Kidney (tissue), 14 donors: Measurements from ENCODE around the gene SERPINE1. TPM values are rescaled to one million over a fixed set of nuclear protein-coding genes. Genes with fewer than 3 reads are reported as not detected.

Source experiments
- DNase-seq, 5 donors: peaks; one replicate each; pipeline ENCODE4 v3.0.0-alpha.2; 2013 to 2020
- FAIRE-seq: peaks from 2 replicates; lab custom pipeline; 2012; peaks lifted over from hg19 to GRCh38; lab: Jason Lieb, UNC
- H3K27ac ChIP-seq, 2 donors: one replicate each; pipeline ENCODE4 v1.7.0; 2013; ENCODE audit warnings: low read depth in 2 of 2, low read length in 2 of 2, inconsistent platforms in 1 of 2
- H3K27me3 ChIP-seq: one replicate; pipeline ENCODE4 v1.7.1; 2013; ENCODE audit warnings: low read length, inconsistent platforms; ENCODE audit not compliant: control insufficient read depth, insufficient read depth
- H3K36me3 ChIP-seq, 3 donors: one replicate each; pipeline versions ENCODE4 v1.7.0 to v1.7.1; 2013; ENCODE audit warnings: low read length in 3 of 3, control low read depth in 1 of 3, inconsistent platforms in 1 of 3; ENCODE audit not compliant: insufficient read depth in 3 of 3, control insufficient read depth in 2 of 3
- H3K4me1 ChIP-seq, 3 donors: one replicate each; pipeline versions ENCODE4 v1.7.0 to v1.7.1; 2013; ENCODE audit warnings: low read length in 3 of 3, inconsistent platforms in 1 of 3, low read depth in 1 of 3; ENCODE audit not compliant: control insufficient read depth in 2 of 3, insufficient read depth in 2 of 3
- H3K4me3 ChIP-seq, 3 donors: one replicate each; pipeline versions ENCODE4 v1.7.0 to v1.8.1; 2013; ENCODE audit warnings: low read length in 3 of 3, control low read depth in 1 of 3, inconsistent platforms in 1 of 3
- H3K9ac ChIP-seq, 3 donors: one replicate each; pipeline versions ENCODE4 v1.7.0 to v1.7.1; 2013; ENCODE audit warnings: low read length in 3 of 3, control low read depth in 1 of 3, inconsistent platforms in 1 of 3
- H3K9me3 ChIP-seq, 3 donors: one replicate each; pipeline versions ENCODE4 v1.7.0 to v1.7.1; 2013; ENCODE audit warnings: low read length in 3 of 3, control low read depth in 1 of 3, inconsistent platforms in 1 of 3; ENCODE audit not compliant: control insufficient read depth in 2 of 3, insufficient read depth in 1 of 3
- intact Hi-C: fragments of 100-400 bp; cut with DNase I; formaldehyde crosslinking; loops from one replicate; pipeline ENCODE4 v1.11.1; 2022
- polyA plus RNA-seq: library from polyadenylated mRNA; stranded (reverse); fragments of 350-450 nt; fragmentation: Illumina TruSeq; extraction: RNeasy Lipid Tissue Mini Kit (QIAGEN cat#74804); gene quantifications from one replicate; pipeline ENCODE4 v1.2.3, GENCODE V29; 2014; ENCODE audit warnings: low read depth, low replicate concordance; ENCODE audit not compliant: insufficient read depth
- total RNA-seq: library from RNA; stranded (reverse); fragmentation: NEBNext Ultra II Directional; extraction: Animal tissue kit (Norgen Biotek cat#: 25700); gene quantifications from one replicate; pipeline ENCODE4 v1.2.1, GENCODE V29; 2021
- TF ChIP-seq, protein P1 (sequence below): IDR thresholded peaks from 3 replicates; pipeline ENCODE4 v1.5.1; 2012; ENCODE audit warnings: mild to moderate bottlenecking, moderate library complexity, borderline replicate concordance; ENCODE audit not compliant: insufficient read depth; ENCODE audit errors: extremely low read depth
- donor health status: control.
- donor health status: control.
- donor health status: control.
- donor health status: control.
- donor health status: control.
- donor health status: DM: yes; HTN: yes; CAD: no.
- donor health status: Normal renal cell carcinoma (clear cell type).

Gene SERPINE1
- total and polyA plus RNA-seq, 2 donors from 2014 or later, result 3.5 to 9.9 TPM

DNA sequence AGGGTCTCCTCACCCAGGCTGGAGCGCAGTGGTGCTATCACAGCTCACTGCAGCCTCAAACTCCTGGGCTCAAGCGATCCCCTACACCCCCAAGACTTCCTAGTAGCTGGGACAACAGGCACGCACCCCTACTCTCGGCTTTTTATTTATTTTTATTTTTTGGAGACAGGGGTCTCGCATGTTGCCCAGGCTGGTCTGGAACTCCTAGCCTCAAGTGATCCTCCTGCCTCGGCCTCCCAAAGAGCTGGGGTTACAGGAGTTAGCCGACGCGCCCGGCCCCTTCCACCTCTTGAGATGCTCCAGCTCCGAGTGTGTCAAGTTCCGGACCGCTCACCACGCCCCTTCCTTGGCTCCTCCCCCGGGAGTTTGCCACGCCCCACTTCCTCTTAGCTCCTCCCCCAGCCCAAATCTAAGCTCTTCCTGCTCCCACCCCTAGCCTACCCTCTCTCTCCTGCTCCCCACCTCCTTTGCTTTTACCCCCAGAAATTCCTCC is 46.9 kb downstream of the SERPINE1 start:
- no peak overlapping the region for H3K9ac ChIP-seq
- H3K4me3 ChIP-seq, result no peak overlapping the region
- intact Hi-C loops, result no loop called here

DNA sequence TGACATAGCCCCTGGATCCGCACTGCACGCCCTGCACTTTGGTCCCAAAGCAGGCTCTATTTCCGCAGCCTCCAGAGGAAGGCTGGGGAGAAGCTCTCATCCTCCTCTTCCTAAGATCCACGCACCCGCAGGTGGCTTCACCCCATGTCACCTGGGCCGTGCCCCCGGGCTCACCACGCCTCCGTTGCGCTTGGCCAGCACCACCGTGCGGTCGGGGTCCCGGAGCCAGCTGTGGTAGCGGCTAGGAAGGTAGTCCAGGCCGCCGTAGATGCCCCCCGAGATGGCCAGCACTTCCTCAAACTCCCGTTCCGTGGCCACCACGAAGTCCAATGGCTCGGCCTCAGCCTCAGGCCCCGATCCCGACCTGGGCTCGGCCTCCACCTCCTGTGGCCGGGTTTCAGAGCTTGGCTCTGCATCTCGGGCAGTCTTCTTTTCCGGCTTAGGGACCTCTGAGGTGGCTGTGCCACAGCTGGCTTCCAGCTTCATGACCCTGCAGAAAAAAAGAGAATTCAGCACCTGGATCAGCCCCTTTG is 47.5 kb downstream of the SERPINE1 start:
- no peak overlapping the region for H3K9ac ChIP-seq
- intact Hi-C loops, result no loop called here
- FAIRE-seq (no peak), DNase-seq (no peak)
- no peak overlapping the region for H3K27ac ChIP-seq
- no peaks in the 10 kb centered on the region for H3K36me3 ChIP-seq
- peaks cover 67% of the 10 kb centered on the region for H3K27me3 ChIP-seq
- no peaks in the 10 kb centered on the region for H3K9me3 ChIP-seq
- H3K4me3 ChIP-seq, result no peak overlapping the region
- H3K4me1 ChIP-seq, result peaks cover 0 to 8% (median 0%) of the 10 kb centered on the region in 3 donors
- TF ChIP-seq, protein P1, sequence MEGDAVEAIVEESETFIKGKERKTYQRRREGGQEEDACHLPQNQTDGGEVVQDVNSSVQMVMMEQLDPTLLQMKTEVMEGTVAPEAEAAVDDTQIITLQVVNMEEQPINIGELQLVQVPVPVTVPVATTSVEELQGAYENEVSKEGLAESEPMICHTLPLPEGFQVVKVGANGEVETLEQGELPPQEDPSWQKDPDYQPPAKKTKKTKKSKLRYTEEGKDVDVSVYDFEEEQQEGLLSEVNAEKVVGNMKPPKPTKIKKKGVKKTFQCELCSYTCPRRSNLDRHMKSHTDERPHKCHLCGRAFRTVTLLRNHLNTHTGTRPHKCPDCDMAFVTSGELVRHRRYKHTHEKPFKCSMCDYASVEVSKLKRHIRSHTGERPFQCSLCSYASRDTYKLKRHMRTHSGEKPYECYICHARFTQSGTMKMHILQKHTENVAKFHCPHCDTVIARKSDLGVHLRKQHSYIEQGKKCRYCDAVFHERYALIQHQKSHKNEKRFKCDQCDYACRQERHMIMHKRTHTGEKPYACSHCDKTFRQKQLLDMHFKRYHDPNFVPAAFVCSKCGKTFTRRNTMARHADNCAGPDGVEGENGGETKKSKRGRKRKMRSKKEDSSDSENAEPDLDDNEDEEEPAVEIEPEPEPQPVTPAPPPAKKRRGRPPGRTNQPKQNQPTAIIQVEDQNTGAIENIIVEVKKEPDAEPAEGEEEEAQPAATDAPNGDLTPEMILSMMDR, result no peak

More for the DNA sequence above, 46.9 kb downstream of the SERPINE1 start:
- TF ChIP-seq, protein P1, result no peak
- no peak overlapping the region for H3K27ac ChIP-seq
- FAIRE-seq (no peak), DNase-seq (peak in 1 of 5 donors; percentile 69)
- no peaks in the 10 kb centered on the region for H3K9me3 ChIP-seq
- peaks cover 69% of the 10 kb centered on the region for H3K27me3 ChIP-seq
- peaks cover 0 to 8% (median 0%) of the 10 kb centered on the region in 3 donors for H3K4me1 ChIP-seq
- no peaks in the 10 kb centered on the region for H3K36me3 ChIP-seq

DNA sequence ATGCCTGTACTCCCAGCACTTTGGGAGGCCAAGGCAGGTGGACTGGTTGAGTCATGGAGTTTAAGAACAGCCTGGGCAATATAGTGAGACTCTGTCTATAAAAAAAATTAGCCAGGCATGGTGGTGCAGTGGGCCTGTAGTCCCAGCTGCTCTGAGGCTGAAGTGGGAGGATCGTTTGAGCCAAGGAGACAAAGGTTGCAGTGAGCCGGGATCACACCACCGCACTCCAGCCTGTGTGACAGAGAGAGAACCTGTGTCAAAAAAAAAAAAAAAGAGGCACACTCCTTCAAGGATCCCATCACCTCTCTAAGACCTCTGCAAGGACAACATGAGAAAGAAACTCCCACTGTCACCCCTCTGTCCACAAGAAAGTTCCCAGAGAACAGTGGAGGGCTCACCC is 48.8 kb downstream of the SERPINE1 start:
- no peak overlapping the region for H3K27ac ChIP-seq
- H3K9me3 ChIP-seq, result no peaks in the 10 kb centered on the region
- no peak for DNase-seq
- H3K36me3 ChIP-seq, result no peaks in the 10 kb centered on the region
- no peak overlapping the region for H3K9ac ChIP-seq
- no peak overlapping the region for H3K4me3 ChIP-seq
- no peak for FAIRE-seq
- intact Hi-C loops, result no loop called here
- peaks cover 0 to 8% (median 0%) of the 10 kb centered on the region in 3 donors for H3K4me1 ChIP-seq
- peaks cover 59% of the 10 kb centered on the region for H3K27me3 ChIP-seq
- TF ChIP-seq, protein P1, result no peak
